IMR-90 (cell line): ENCODE data around the gene IQSEC3. TPM values are rescaled to one million over a fixed set of nuclear protein-coding genes. Genes with fewer than 3 reads are reported as not detected.

Source experiments
- ATAC-seq: fragments of 200-7000 bp; cut with Tn5 transposase; 2 replicates; pipeline ENCODE4 v1.9.1; 2020; ENCODE audit warnings: low read depth, mild to moderate bottlenecking, moderate library complexity
- BruUV-seq: library from RNA; stranded (reverse); fragments of 400-500 nt; replicated peaks from 2 replicates; lab custom pipeline; 2021; lab: Mats Ljungman, UMichigan
- CTCF ChIA-PET: fragments of 300-600 bp; formaldehyde crosslinking; extraction: SDS; loops from one replicate; lab custom pipeline; 2021; ENCODE audit warnings: antibody characterized with exemption; lab: Yijun Ruan, JAX
- POLR2A ChIA-PET: fragments of 300-600 bp; sonication (Branson Sonifier 250); formaldehyde crosslinking; loops from one replicate; lab custom pipeline; 2022; ENCODE audit warnings: antibody characterized with exemption; ENCODE audit not compliant: unreplicated experiment; lab: Charles Lee
- DNase-seq: peaks from one replicate; pipeline ENCODE4 v3.0.0; 2013
- H2AFZ ChIP-seq: replicated peaks from 2 replicates; pipeline ENCODE3; 2013; ENCODE audit warnings: low read length, mild to moderate bottlenecking; ENCODE audit not compliant: poor library complexity
- H2AK5ac ChIP-seq: 2 replicates; pipeline ENCODE4 v1.6.1; 2013; ENCODE audit warnings: low read depth, low read length, inconsistent platforms
- H2AK9ac ChIP-seq: replicated peaks from 2 replicates; pipeline ENCODE3; 2013; ENCODE audit warnings: mild to moderate bottlenecking, low read depth, low read length, moderate library complexity; ENCODE audit not compliant: poor library complexity
- H2BK120ac ChIP-seq: 2 replicates; pipeline ENCODE4 v1.6.1; 2013; ENCODE audit warnings: low read depth, low read length, inconsistent platforms
- H2BK15ac ChIP-seq: 3 replicates; pipeline ENCODE4 v1.6.1; 2013; ENCODE audit warnings: low read depth, low read length, inconsistent platforms
- H2BK20ac ChIP-seq: 2 replicates; pipeline ENCODE4 v1.6.1; 2013; ENCODE audit warnings: low read depth, mild to moderate bottlenecking, inconsistent platforms, low read length, moderate library complexity
- H2BK5ac ChIP-seq: 2 replicates; pipeline ENCODE4 v1.6.1; 2013; ENCODE audit warnings: mild to moderate bottlenecking, low read depth, low read length, inconsistent platforms; ENCODE audit not compliant: poor library complexity, severe bottlenecking
- H3K14ac ChIP-seq: replicated peaks from 2 replicates; pipeline ENCODE4 v1.6.1; 2013; ENCODE audit warnings: low read depth, low read length, inconsistent platforms
- H3K18ac ChIP-seq: 2 replicates; pipeline ENCODE4 v1.6.1; 2013; ENCODE audit warnings: low read depth, low read length, control low read depth
- H3K23ac ChIP-seq: 2 replicates; pipeline ENCODE4 v1.6.1; 2013; ENCODE audit warnings: low read depth, low read length, inconsistent platforms
- H3K27ac ChIP-seq: 2 replicates; pipeline ENCODE4 v1.5.1; 2013; ENCODE audit warnings: mild to moderate bottlenecking, control low read depth, low read length; ENCODE audit not compliant: insufficient read depth
- H3K27me3 ChIP-seq: 2 replicates; pipeline ENCODE4 v1.6.1; 2013; ENCODE audit warnings: low read length; ENCODE audit not compliant: control insufficient read depth, insufficient read depth
- H3K36me3 ChIP-seq: 2 replicates; pipeline ENCODE4 v1.6.1; 2013; ENCODE audit warnings: low read length, mixed read lengths; ENCODE audit not compliant: control insufficient read depth, insufficient read depth
- H3K4ac ChIP-seq: 2 replicates; pipeline ENCODE4 v1.6.1; 2013; ENCODE audit warnings: low read depth, low read length, inconsistent platforms
- H3K4me1 ChIP-seq: 2 replicates; pipeline ENCODE4 v1.6.1; 2013; ENCODE audit warnings: low read length, mixed read lengths; ENCODE audit not compliant: control insufficient read depth, insufficient read depth
- H3K4me2 ChIP-seq: 2 replicates; pipeline ENCODE4 v1.6.1; 2013; ENCODE audit warnings: low read depth, mild to moderate bottlenecking, control low read depth, low read length, moderate library complexity
- H3K4me3 ChIP-seq: 2 replicates; pipeline ENCODE4 v1.5.1; 2013; ENCODE audit warnings: low read depth, mild to moderate bottlenecking, control low read depth, low read length, moderate library complexity; ENCODE audit not compliant: insufficient read depth
- H3K56ac ChIP-seq: 2 replicates; pipeline ENCODE4 v1.6.1; 2013; ENCODE audit warnings: low read length, inconsistent platforms; ENCODE audit not compliant: insufficient read depth; ENCODE audit errors: extremely low read depth
- H3K79me1 ChIP-seq, 2 experiments: 2 replicates each; pipeline ENCODE4 v1.6.1; 2013; ENCODE audit warnings: low read length in 2 of 2, inconsistent platforms in 1 of 2, low read depth in 1 of 2
- H3K9ac ChIP-seq: 2 replicates; pipeline ENCODE4 v1.6.1; 2013; ENCODE audit warnings: low read depth, low read length, control low read depth
- H3K9me1 ChIP-seq: 2 replicates; pipeline ENCODE4 v1.6.1; 2013; ENCODE audit warnings: low read length, inconsistent platforms; ENCODE audit not compliant: insufficient read depth
- H3K9me3 ChIP-seq: 2 replicates; pipeline ENCODE4 v1.6.1; 2013; ENCODE audit warnings: low read length; ENCODE audit not compliant: control insufficient read depth, insufficient read depth
- H4K20me1 ChIP-seq: 2 replicates; pipeline ENCODE4 v1.6.1; 2013; ENCODE audit warnings: low read length, inconsistent platforms; ENCODE audit not compliant: insufficient read depth
- H4K5ac ChIP-seq: 2 replicates; pipeline ENCODE4 v1.6.1; 2013; ENCODE audit warnings: mild to moderate bottlenecking, low read depth, low read length, control low read depth
- H4K8ac ChIP-seq, 2 experiments: 2 replicates each; pipeline ENCODE4 v1.6.1; 2013; ENCODE audit warnings: low read depth in 2 of 2, low read length in 2 of 2, control low read depth in 1 of 2, inconsistent platforms in 1 of 2
- H4K91ac ChIP-seq: 2 replicates; pipeline ENCODE4 v1.6.1; 2013; ENCODE audit warnings: low read depth, low read length, inconsistent platforms; ENCODE audit not compliant: insufficient read depth
- BHLHE40 ChIP-seq: fragments of 150-350 bp; IDR thresholded peaks from 2 replicates; pipeline ENCODE4 v1.6.1; 2016; ENCODE audit warnings: mild to moderate bottlenecking, low read depth, low read length
- SMC3 ChIP-seq: fragments of 150-350 bp; IDR thresholded peaks from 2 replicates; pipeline ENCODE4 v1.6.1; 2016; ENCODE audit warnings: low read depth, mild to moderate bottlenecking, antibody characterized with exemption, low read length, moderate library complexity
- WGBS, 2 experiments: methylation state at CpG; one replicate each; pipeline versions ENCODE4 v1.1.5 to v1.1.7; 2013; ENCODE audit warnings: missing lambda C conversion rate in 2 of 2; ENCODE audit not compliant: insufficient read length in 1 of 2; ENCODE audit errors: extremely low coverage in 2 of 2; 5-methylcytosine and 5-hydroxymethylcytosine counted together
- dilution Hi-C: fragments of 300-500 bp; cut with HindIII; formaldehyde crosslinking; loops from one replicate; pipeline ENCODE4 v1.14.3; 2018; ENCODE audit warnings: low sequenced_read_pairs; ENCODE audit not compliant: unreplicated experiment
- in situ Hi-C: fragments of 300-500 bp; cut with MboI; formaldehyde crosslinking; loops from 3 replicates; pipeline ENCODE4 v1.14.3; 2019; ENCODE audit warnings: low sequenced_read_pairs, inconsistent platforms, mixed read lengths
- intact Hi-C: fragments of 100-400 bp; cut with micrococcal nuclease; formaldehyde crosslinking; loops from 2 replicates; pipeline ENCODE4 v1.10.0; 2022
- polyA plus RNA-seq, 3 experiments: library from polyadenylated mRNA; depleted of rRNA; stranded (reverse); fragments of >200 nt; gene quantifications; 2 replicates each; pipeline ENCODE4 v1.2.3, GENCODE V29; 2012; ENCODE audit warnings: low replicate concordance in 1 of 3
- total RNA-seq: library from RNA; depleted of rRNA; stranded (reverse); fragments of >200 nt; gene quantifications from 2 replicates; pipeline ENCODE4 v1.2.3, GENCODE V29; 2012
- TF ChIP-seq, protein P1 (sequence below): fragments of 150-350 bp; IDR thresholded peaks from 2 replicates; pipeline ENCODE4 v1.6.1; 2017; ENCODE audit warnings: mild to moderate bottlenecking, antibody characterized with exemption, low read length, low read depth

IQSEC3 gene
- total and polyA plus RNA-seq, 2 of the 4 experiments (the other 2 are of a cell fraction) = 0.10 TPM; not detected in 1

GRCh38 chr12:175759-176158 lies 109.2 kb downstream of the IQSEC3 start:
- ATAC-seq (no peak), DNase-seq (no peak)
- Histone ChIP-seq H3K9ac (no peak overlapping the region), H3K4me3 (no peak overlapping the region), H2AK9ac (peak overlapping the region; percentile 59), H4K5ac (no peak overlapping the region), H2BK120ac (no peak overlapping the region), H2AK5ac (no peak overlapping the region), H2BK15ac (no peak overlapping the region), H3K4me1 (peaks cover 21% of the 10 kb centered on the region), H3K18ac (no peak overlapping the region), H3K79me1 (no peaks in the 10 kb centered on the region; a peak in 1 of 4 replicates), H2BK20ac (no peak overlapping the region), H3K4me2 (no peak overlapping the region), H3K9me1 (peaks cover 24% of the 10 kb centered on the region), H2AFZ (no peak overlapping the region), H4K91ac (no peak overlapping the region), H3K23ac (no peak overlapping the region), H3K56ac (no peak overlapping the region), H3K9me3 (no peaks in the 10 kb centered on the region), H2BK5ac (no peak overlapping the region), H3K27me3 (no peaks in the 10 kb centered on the region; the same call in 1 of the 2 replicates), H4K8ac (no peak overlapping the region; a peak in 1 of 4 replicates), H3K14ac (no peak overlapping the region), H3K36me3 (no peaks in the 10 kb centered on the region), H3K4ac (no peak overlapping the region), H3K27ac (no peak overlapping the region), H4K20me1 (no peaks in the 10 kb centered on the region)
- dilution Hi-C loops = no loop called here
- in situ Hi-C loops = no loop called here
- TF ChIP-seq BHLHE40 (no peak), SMC3 (no peak)
- TF ChIP-seq, protein P1, sequence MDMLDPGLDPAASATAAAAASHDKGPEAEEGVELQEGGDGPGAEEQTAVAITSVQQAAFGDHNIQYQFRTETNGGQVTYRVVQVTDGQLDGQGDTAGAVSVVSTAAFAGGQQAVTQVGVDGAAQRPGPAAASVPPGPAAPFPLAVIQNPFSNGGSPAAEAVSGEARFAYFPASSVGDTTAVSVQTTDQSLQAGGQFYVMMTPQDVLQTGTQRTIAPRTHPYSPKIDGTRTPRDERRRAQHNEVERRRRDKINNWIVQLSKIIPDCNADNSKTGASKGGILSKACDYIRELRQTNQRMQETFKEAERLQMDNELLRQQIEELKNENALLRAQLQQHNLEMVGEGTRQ = no peak
- WGBS, 2 experiments = 91% methylated on average over 4 of the region's 16 CpGs; no CpG with 5 or more reads in 1 of the 2 experiments
- intact Hi-C loops = no loop called here
- CTCF ChIA-PET = no interaction called here
- no TSS peak for BruUV-seq
- POLR2A ChIA-PET = no interaction called here
